Activated naive CD4-positive, alpha-beta T cell treated with anti-CD3 and anti-CD28 coated beads, Interleukin-2, amount 10 ng/mL, durations not matched to agents 7 days and 5 days (primary cell): ENCODE results near the gene LBHD2.
"Not testable (repeated sequence)": the region's sequence is repeated elsewhere in the genome, so short reads cannot be mapped to it uniquely, and the experiment has no call there.

Source experiments
- CTCF ChIA-PET: fragments of 350-600 bp; sonication (Branson Sonifier 250); formaldehyde crosslinking; loops from one replicate; lab custom pipeline; 2021; ENCODE audit warnings: antibody characterized with exemption; lab: Charles Lee
- DNase-seq: peaks from one replicate; pipeline ENCODE4 v3.0.0-alpha.2; 2020
- H3K27ac Mint-ChIP-seq: one replicate; pipeline ENCODE4 v1.8.0; 2021; ENCODE audit warnings: mild to moderate bottlenecking, moderate library complexity, mixed read lengths
- H3K27me3 Mint-ChIP-seq: one replicate; pipeline ENCODE4 v1.8.0; 2021; ENCODE audit warnings: mild to moderate bottlenecking, mixed read lengths
- H3K36me3 Mint-ChIP-seq: one replicate; pipeline ENCODE4 v1.8.0; 2021; ENCODE audit warnings: mixed read lengths
- H3K4me1 Mint-ChIP-seq: one replicate; pipeline ENCODE4 v1.8.0; 2021; ENCODE audit warnings: mixed read lengths
- H3K4me3 Mint-ChIP-seq: one replicate; pipeline ENCODE4 v1.8.0; 2021; ENCODE audit warnings: mild to moderate bottlenecking, moderate library complexity, mixed read lengths
- H3K9me3 Mint-ChIP-seq: one replicate; pipeline ENCODE4 v1.8.0; 2021; ENCODE audit warnings: mixed read lengths

LBHD2 gene

DNA sequence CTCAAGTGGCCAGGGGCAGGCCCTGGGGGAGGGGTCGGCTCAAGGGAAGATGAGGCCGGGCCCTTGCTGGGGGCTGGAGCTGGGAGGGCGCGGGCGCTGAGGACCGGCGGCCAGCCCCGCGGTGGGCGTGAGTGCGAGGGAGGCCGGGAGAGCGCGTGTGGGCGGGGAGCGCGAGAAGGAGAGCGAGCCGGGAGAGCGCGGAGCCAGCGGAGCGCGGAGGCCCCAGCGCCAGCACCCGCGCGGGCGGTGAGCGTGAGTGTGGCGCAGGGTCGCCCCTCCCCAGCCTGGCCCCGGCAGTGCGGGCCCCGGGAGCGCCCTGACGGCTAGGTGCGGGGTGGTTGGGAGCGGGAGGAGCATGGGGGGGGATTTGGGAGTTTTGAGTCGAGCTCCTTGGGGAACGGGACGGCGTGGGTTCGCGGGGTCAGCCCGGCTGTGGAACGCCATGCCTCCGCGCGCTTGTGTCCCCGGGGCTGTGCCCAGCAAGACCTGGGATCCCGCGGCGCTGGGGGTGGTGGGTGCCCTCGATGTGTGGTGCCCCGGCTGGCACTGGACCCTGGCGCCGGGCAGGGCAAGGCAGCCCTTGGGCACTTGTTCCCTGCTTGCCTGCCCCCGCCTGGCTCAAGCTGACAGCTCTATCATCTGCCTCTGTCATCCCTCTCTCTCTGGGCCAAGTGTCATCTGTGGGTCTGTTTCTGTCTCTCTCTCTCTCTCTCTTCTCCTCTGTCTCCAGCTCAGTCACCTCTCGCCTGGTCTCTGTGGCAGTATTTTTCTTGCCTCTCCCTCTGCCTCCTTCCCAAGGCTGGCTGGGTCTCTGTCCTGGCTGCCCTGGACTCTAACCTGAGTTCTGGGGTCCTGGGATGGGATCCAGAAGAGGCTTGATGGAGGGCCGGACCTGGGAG, at the start of gene LBHD2:
LBHD2 (plus strand) TSS at position 190 of the 899 bp plus-strand sequence. CDS start 1,803 bp downstream, outside the sequence.
- H3K27ac Mint-ChIP-seq, result no peak within 1 kb of the TSS

DNA sequence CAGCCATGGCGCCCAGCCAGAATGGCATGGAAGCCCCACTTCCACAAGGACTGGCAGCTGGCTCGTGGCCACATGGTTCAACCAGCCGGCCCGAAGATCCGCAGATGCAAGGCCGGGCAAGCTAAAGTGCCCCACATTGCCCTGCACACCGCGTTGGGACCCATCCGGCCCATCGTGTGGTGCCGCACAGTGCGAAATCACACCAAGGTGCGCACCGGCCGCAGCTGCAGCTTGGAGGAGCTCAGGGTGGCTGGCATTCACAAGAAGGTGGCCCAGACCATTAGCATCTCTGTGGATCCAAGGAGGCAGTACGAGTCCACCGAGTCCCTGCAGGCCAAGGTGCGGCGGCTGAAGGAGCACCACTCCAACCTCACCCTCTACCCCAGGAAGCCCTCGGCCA, 42.5 kb upstream of the LBHD2 start:
- peaks cover 4% of the 10 kb centered on the region for H3K4me1 Mint-ChIP-seq
- CTCF ChIA-PET, result no interaction called here
- H3K36me3 Mint-ChIP-seq, result no peaks in the 10 kb centered on the region
- DNase-seq, result no peak
- H3K27ac Mint-ChIP-seq, result no peak overlapping the region
- H3K9me3 Mint-ChIP-seq, result no peaks in the 10 kb centered on the region
- H3K4me3 Mint-ChIP-seq, result no peak overlapping the region
- H3K27me3 Mint-ChIP-seq, result peaks cover 11% of the 10 kb centered on the region

More for the DNA sequence above, at the start of gene LBHD2:
- Mint-ChIP-seq H3K27me3 (peaks cover 35% of the 10 kb centered on the region), H3K9me3 (no peaks in the 10 kb centered on the region), H3K4me3 (no peak within 1 kb of the TSS), H3K36me3 (no peaks in the 10 kb centered on the region), H3K4me1 (no peaks in the 10 kb centered on the region)
- CTCF ChIA-PET, result no interaction called here
- no peak for DNase-seq

DNA sequence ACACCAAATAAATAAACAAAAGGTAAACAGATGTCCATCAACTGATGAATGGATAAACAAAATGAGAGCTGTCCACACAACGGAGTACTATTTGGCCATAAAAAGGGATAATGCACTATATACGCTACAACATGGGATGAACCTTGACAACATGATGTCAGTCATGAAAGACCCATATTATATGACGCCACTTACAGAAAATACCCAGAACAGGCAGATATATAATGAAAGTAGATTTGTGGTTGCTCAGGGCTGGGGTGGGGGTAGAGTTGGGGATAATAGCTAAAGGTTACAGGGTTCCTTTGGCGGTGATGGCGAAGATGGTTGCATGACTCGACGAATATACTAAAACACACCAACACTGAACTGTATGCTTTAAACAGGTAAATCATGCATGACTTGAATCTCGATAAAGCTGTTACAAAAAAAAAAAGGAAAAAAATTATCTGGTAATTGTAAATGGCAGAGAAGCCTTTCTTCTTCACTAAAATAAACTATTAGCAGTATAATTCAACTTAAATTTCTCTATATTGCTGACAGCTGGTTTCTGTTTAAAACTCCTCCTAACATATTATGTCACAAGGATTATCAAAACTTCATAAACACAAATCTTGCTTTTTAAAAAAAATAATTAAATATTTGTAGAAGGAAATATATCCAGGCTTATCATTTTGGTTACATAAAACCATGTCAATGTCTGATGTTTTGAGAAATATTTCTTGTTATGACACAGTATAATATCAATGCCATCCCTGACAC, 40.6 kb upstream of the LBHD2 start:
- Mint-ChIP-seq H3K36me3 (no peaks in the 10 kb centered on the region), H3K4me3 (no peak overlapping the region), H3K27me3 (peaks cover 15% of the 10 kb centered on the region), H3K9me3 (no peaks in the 10 kb centered on the region), H3K27ac (no peak overlapping the region), H3K4me1 (peaks cover 4% of the 10 kb centered on the region)
- CTCF ChIA-PET, result interaction anchor here (0.6 kb wide), 1 partner anchor 35 kb away, joined by 4 read pairs; no protein-coding TSS in a partner anchor
- DNase-seq, result no peak

DNA sequence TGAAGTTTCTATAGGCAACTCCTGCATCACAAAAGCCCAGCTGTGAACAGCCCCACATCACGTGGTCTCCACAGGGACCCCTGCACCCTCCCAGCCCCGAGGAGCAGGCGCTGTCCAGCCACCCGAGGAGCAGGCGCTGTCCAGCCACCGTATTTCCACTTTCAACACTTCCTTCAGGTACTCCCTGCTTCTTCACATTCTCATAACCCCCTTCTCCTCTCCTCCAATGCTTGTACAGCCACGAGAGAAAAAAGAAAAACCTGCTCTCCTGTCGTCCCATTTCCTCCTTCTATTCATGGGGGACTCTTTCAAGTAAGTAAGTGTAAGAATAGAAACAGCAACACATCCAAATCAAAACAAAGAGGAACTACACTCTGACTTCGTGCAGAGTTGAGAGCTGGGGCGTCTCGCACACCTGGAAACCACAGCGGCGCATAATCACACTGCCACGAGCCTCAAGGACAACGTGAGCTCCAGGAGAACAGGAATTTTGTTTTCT, 38.6 kb upstream of the LBHD2 start:
- Mint-ChIP-seq H3K9me3 (no peaks in the 10 kb centered on the region), H3K4me3 (no peak overlapping the region), H3K27me3 (peaks cover 15% of the 10 kb centered on the region), H3K36me3 (no peaks in the 10 kb centered on the region), H3K4me1 (peaks cover 4% of the 10 kb centered on the region), H3K27ac (no peak overlapping the region)
- no peak for DNase-seq
- CTCF ChIA-PET, result interaction anchor here (0.6 kb wide), 1 partner anchor 30 kb away, joined by 3 read pairs; no protein-coding TSS in a partner anchor

DNA sequence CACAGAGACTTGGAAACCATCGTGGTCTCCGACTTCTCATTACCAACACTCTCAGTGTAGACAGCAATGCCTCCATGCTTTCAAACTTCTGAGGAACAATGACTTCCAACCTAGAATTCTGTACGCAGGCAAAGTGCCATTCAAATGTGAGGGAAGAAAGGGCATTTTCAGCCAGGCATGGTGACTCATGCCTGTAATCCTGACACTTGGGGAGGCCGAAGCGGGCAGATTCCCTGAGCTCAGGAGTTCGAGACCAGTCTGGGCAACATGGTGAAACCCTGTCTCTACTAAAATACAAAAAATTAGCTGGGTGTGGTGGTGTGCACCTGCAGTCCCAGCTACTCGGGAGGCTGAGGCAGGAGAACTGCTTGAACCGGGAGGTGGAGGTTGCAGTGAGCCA, 36.6 kb upstream of the LBHD2 start:
- H3K4me3 Mint-ChIP-seq, H3K9me3 Mint-ChIP-seq, CTCF ChIA-PET, DNase-seq, H3K4me1 Mint-ChIP-seq, H3K27ac Mint-ChIP-seq, H3K36me3 Mint-ChIP-seq: not testable (repeated sequence)
- peaks cover 20% of the 10 kb centered on the region for H3K27me3 Mint-ChIP-seq

- H3K36me3 Mint-ChIP-seq, result no peaks in the 10 kb centered on the region
- no peak overlapping the region for H3K27ac Mint-ChIP-seq
- no peak overlapping the region for H3K4me3 Mint-ChIP-seq
- no peaks in the 10 kb centered on the region for H3K9me3 Mint-ChIP-seq
- H3K4me1 Mint-ChIP-seq, result peaks cover 2% of the 10 kb centered on the region
- DNase-seq, result no peak
- H3K27me3 Mint-ChIP-seq, result peaks cover 28% of the 10 kb centered on the region
- CTCF ChIA-PET, result no interaction called here
These were observed 33.1 kb upstream of the LBHD2 start for GRCh38 chr14:103050935-103051334.

DNA sequence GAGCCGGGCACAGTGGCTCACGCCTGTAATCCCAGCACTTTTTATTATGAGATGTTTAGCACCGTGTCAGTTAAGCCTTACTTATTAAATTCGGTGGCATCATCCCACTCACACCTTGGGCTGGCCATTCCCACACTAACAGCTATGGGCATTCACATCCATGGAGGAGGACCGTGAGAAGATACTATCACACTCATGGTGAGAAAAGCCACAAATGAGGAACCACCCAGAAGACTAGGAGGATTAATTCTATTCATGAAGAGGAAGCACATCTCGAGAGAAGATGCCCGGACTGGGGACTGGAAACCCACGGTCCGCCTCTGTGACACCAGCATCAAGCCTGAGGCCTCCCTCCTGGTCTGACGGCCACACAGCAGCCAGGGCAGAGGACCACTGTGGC, 31.6 kb upstream of the LBHD2 start:
- CTCF ChIA-PET, result interaction anchor here (0.5 kb wide), 1 partner anchor 240 kb away, joined by 5 read pairs; no protein-coding TSS in a partner anchor
- Mint-ChIP-seq H3K4me1 (peaks cover 5% of the 10 kb centered on the region), H3K36me3 (no peaks in the 10 kb centered on the region), H3K27me3 (peaks cover 36% of the 10 kb centered on the region), H3K9me3 (no peaks in the 10 kb centered on the region), H3K27ac (no peak overlapping the region), H3K4me3 (no peak overlapping the region)
- DNase-seq, result no peak

GRCh38 chr14:103055695-103056094, 28.3 kb upstream of the LBHD2 start:
- H3K36me3 Mint-ChIP-seq, result no peaks in the 10 kb centered on the region
- peaks cover 11% of the 10 kb centered on the region for H3K4me1 Mint-ChIP-seq
- no peak overlapping the region for H3K27ac Mint-ChIP-seq
- H3K4me3 Mint-ChIP-seq, result peak overlapping the region; percentile 34
- no peaks in the 10 kb centered on the region for H3K9me3 Mint-ChIP-seq
- H3K27me3 Mint-ChIP-seq, result peaks cover 63% of the 10 kb centered on the region
- CTCF ChIA-PET, result no interaction called here
- no peak for DNase-seq

GRCh38 chr14:103056322-103057027, 27.5 kb upstream of the LBHD2 start:
- Mint-ChIP-seq H3K9me3 (no peaks in the 10 kb centered on the region), H3K4me1 (peaks cover 11% of the 10 kb centered on the region), H3K4me3 (peak overlapping the region; percentile 58), H3K27me3 (peaks cover 69% of the 10 kb centered on the region), H3K27ac (no peak overlapping the region), H3K36me3 (no peaks in the 10 kb centered on the region)
- CTCF ChIA-PET, result no interaction called here
- DNase-seq, result peak; percentile 33

DNA sequence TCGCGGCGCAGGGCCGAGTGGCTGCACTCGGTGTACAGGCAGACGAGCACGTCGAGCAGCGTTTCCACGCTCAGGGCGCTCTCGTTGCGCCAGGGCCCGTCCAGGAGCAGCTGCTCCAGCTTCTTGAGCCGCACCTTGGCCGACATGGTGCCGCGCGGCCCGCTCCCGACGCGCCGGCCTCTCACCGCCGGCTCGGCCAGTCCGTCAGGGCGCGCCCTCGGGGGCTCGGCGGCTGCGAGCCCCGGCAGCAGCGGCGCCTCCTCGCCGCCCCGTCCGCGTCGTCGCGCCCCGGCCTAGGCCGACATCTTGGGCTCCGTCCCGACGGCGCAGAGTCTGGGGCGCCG, 27.0 kb upstream of the LBHD2 start:
- CTCF ChIA-PET, result no interaction called here

GRCh38 chr14:103057372-103058163, 26.4 kb upstream of the LBHD2 start, which contains the start of gene CDC42BPB:
Gene CDC42BPB, minus strand, starts transcription at chr14:103057549. Its CDS starts 376 bp downstream, at chr14:103057173.
- peaks cover 72% of the 10 kb centered on the region for H3K27me3 Mint-ChIP-seq
- peaks cover 11% of the 10 kb centered on the region for H3K4me1 Mint-ChIP-seq
- H3K36me3 Mint-ChIP-seq, result no peaks in the 10 kb centered on the region
- no peaks in the 10 kb centered on the region for H3K9me3 Mint-ChIP-seq
- H3K4me3 Mint-ChIP-seq, result peak within 1 kb of the TSS; percentile 58
- H3K27ac Mint-ChIP-seq, result no peak within 1 kb of the TSS
- CTCF ChIA-PET, result interaction anchor here (1.3 kb wide), 1 partner anchor 47 kb away, joined by 4 read pairs; no protein-coding TSS in a partner anchor
- peak; percentile 63 for DNase-seq

More for the DNA sequence above, 27.0 kb upstream of the LBHD2 start:
- DNase-seq, result no peak
- Mint-ChIP-seq H3K4me3 (no peak overlapping the region), H3K9me3 (no peaks in the 10 kb centered on the region), H3K36me3 (no peaks in the 10 kb centered on the region), H3K4me1 (peaks cover 11% of the 10 kb centered on the region), H3K27ac (no peak overlapping the region), H3K27me3 (peaks cover 71% of the 10 kb centered on the region)

DNA sequence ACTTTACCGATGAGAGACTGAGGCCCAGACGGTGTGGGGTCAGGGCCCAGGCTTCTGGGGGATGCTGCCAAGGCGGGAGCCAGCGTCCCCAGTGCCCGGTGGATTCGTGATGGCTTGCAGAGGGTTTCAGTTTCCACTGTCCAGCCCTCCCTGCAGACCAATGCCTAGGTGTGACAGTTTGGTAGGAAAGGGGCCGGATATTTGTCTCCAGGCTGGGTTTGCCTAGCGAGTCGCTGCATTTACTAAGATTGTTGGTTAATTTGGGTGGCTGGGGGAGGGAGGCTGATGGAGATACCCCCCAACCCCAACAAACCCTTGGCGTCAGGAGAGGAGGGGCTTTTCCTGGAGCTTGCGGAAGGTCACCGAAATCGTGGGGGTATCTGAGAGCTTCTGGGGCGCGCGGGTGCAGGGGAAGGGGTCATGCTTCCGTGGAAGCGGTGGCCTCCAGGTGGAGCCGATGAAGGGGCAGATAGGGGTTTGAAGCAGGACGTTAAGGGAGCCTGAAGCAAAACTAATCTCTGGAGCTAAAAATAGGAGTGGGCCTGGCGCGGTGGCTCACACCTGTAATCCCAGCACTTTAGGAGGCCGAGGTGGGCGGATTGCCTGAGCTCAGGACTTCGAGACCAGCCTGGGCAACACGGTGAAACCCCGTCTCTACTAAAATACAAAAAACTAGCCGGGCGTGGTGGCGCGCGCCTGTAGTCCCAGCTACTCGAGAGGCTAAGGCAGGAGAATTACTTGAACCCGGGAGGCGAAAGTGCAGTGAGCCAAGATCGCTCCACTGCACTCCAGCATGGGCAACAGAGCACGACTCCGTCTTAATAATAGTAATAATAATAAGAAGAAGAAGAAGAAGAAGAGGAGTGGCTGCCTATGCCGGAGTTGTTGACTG, 25.6 kb upstream of the LBHD2 start:
- CTCF ChIA-PET, result interaction anchor here (1.3 kb wide), 1 partner anchor 47 kb away, joined by 4 read pairs; no protein-coding TSS in a partner anchor
- Mint-ChIP-seq H3K4me1 (peaks cover 11% of the 10 kb centered on the region), H3K4me3 (peak overlapping the region; percentile 50), H3K36me3 (no peaks in the 10 kb centered on the region), H3K27me3 (peaks cover 75% of the 10 kb centered on the region), H3K27ac (no peak overlapping the region), H3K9me3 (no peaks in the 10 kb centered on the region)
- DNase-seq, result no peak
